Measurements from ENCODE around the gene DPH7.
"Not testable (repeated sequence)": the region's sequence is repeated elsewhere in the genome, so short reads cannot be mapped to it uniquely, and the experiment has no call there.

DPH7 gene

DNA sequence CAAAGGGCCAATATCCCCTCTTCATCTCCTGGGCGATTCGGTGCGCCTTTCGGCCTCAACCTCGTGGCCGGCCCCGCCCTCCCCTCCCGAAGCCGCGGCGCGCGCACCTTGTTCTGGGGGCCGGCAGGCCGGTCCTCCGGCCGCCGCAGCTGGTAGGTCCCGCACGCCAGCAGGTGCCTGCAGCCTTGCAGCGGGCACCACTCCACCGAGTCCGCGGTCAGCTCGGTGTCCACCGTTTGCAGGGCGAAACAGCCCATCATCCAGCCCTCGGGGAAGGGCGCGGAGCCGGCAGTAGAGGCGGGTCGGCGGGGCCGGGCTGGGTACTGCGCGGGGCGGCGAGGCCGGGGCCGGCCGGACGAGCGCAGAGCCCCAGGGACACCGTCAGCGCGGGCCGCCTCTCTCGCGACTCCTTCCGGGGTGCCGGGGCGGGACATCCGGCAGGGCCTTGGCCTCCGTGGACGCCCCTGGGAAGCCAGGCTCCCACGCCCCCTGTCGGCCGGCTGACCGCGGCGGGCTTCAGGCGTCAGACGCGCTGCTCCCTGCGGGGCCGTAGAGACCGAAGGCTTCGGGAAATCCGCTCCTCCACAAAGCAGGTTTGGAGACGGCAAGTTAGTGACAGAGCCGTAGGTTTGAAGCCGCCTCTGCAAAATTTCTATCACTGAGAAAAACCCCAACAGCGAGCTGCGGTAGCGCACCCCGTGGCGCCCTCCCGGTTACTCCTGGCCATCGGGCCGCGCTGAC is at the start of gene DPH7:
TSS of gene DPH7 (minus strand) at position 408 of the 741 bp plus-strand sequence. CDS start at position 260, 148 bp downstream.
- DNase-seq, result peak; percentile 96

DNA sequence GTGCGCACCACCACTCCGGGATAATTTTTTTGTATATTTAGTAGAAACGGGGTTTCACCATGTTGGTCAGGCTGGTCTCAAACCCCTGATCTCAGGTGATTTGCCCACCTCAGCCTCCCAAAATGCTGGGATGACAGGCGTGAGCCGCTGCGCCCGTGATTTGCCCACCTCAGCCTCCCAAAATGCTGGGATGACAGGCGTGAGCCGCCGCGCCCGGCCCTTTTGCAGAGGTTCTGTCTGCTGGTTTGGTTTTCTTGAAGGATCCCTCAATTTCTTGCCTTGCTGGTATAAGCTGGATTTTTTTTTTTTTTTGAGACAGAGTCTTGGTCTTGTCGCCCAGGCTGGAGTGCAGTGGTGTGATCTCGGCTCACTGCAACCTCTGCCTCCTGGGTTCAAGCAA is 48.7 kb upstream of the DPH7 start:
- not testable (repeated sequence) for DNase-seq

DNA sequence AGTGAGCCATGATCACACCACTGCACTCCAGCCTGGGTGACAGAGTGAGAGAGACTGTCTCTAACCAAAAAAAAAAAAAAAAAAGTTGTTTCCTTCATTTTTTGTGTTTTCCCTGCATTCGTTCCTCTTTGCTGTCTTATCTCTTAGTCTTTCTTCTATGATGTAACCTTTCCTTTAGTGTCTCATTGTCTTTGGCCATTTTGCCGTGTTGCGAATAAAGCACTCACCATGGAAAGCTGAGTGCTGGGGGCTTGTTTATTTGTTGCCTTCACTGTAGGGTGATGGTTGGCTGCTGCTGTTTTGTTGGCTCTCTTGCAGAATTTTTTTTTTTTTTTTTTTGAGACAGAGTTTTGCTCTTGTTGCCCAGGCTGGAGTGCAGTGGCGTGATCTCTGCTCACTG is 47.7 kb upstream of the DPH7 start:
- DNase-seq, result no peak

DNA sequence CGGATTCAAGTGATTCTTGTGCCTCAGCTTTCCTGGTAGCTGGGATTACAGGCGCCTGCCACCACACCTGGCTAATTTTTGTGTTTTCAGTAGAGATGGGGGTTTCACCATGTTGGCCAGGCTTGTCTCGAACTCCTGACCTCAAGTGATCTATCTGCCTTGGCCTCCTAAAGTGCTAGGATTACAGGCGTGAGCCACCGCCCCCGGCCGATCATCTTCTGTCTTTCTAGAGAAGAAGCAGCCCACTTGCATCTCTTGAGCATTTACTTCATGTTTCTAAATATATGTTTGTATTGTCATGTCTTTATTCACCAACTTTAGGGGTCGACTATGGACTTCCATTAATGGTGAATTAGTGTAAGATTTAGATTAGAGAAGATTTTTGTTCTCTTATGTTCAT is 43.5 kb upstream of the DPH7 start:
- not testable (repeated sequence) for DNase-seq

DNA sequence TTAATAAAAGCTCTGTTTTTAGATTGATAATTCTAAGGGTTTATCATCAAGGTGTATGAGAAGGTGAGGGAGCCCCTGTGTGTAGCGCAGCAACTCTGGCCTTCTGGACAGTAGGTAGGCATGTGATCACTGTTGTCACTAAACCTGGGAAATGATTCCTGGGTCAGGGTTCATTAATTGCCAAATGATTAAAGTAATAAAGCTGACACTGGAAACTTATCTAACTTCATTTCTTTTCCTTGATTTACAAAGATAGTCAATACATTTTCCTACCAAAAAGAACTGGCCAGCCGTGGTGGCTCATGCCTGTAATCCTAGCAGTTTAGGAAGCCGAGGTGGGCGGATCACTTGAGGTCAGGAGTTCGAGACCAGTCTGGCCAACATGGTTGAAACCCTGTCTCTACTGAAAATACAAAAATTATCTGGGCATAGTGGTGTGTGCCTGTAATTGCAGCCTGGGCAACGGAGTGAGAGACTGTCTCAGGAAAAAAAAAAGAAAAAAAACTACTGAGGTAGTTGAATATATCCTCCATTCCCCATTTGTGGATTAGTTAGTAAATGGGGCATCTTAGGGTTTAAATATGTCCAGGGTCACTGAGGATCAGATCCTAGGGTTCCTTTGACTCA is 42.5 kb upstream of the DPH7 start:
- no peak for DNase-seq

DNA sequence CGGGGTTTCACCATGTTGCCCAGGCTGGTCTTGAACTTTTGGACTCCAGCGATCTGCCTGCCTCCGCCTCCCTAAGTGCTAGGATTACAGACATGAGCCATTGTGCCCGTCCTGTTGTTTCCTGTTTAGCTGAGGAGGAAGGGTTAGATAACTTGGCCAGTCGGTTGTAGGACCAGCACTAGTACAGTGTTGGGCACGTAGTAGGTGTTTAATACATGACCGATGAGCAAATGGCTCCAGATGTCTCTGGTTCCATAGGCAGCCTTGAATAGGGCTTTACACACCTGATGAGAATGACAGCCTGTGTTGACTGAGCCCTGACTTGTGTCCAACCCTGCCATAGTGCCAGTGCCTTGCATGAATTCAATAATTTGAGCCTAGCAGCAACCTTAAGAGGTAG is 41.9 kb upstream of the DPH7 start:
- no peak for DNase-seq

DNA sequence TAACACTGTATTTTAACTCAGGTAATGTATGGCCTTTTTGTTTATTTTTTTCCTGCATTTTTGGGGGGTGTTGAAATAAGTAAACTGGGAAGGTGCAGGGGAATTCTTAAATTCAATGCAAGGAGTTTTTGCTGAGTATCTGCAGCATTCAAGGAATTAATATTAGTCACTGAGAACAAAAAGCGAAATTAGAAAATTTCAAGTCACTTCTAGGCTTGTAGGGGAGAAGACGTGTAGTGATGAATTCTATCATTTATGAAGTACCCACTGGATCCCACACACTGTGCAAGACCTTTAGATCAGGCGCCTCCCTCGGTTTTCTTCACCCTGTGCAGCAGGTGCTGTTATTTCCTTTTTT is 41.3 kb upstream of the DPH7 start:
- no peak for DNase-seq

DNA sequence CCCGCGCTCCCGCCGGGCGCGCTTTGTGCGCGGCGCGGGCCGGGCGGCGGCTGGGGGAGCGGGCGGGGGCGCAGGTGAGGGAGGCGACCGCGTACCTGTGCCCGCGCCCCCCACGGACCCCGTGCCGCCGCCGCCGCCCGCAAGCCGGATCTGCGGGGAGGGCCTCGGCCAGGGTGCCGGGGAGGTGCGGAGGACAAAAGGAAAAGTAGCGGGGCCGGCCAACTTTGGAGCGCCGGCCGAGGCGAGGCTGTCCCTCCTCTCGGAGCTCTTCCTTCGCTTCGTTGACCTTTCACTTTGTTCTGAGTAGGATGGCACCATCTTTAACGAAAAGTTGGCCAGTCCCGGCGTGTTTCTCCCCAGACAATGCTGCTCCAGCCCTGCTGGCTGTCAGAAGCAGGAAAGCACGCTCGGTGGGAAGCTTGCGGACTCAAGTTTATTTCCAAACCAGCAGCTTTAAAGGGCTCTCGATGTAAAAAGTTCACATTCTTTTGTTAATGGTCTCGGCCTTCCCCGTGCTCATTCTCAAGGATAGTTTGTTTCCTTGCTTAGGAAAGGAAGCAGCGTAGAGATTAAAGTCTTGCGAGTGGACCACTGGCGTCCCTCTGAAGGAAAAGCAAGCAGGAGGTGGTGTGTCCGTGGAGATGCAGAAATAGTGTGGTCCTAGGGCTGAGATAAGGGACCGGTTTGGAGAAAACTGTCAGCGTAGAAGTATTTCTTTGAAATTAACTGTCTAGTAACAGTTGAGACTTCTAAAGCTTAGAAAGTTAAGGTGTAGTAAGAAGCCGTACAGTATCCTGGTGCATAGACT is 40.7 kb upstream of the DPH7 start:
- DNase-seq, result peak; percentile 62

DNA sequence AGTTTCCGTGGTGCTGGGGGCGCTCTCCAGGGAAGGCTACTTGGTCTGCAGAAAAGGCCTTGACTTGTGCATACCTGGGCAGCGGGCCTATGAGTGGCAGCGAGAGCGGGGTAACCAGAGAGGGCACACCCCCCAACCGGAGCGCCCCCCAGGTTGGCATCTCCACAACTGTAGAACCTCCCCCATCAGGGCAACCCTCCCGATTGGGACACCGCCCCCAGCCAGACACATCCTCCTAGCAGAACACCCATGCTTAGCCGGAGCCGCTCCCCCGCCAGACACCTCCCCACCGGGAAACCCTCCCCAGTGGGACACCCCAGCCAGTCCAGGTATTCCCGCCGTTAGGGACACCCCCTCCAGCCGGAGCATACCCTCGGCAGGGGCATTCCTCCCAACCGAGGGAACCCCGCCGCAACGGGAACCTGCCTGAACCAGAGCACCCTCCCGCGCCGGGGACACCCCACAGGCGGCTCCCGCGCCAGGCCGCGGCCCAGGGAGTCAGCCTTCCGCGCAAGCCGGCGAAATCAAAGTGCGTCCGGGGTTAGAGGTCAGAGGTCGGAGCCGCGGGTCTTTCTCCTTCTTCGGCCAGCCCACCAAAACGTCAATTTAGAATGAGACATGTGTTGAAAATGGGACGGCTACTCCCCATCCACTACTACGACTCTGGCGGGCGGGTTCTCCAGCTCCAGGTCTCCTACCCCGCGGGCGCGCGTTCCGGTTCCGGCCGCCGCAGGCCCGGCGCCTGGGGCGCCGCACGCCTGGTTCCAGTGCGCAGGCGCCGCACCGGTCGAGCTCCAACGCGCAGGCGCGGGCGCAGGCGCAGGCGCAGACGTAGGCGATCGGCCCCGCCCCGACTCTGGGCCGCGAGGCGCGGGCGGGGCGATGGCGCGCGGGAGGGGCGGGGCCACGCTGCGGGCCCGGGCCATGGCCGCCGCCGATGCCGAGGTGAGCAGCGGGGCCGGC is 39.7 kb upstream of the DPH7 start, which contains the start of gene EHMT1:
TSS of gene EHMT1 (plus strand) at position 901 of the 963 bp plus-strand sequence. CDS start at position 925, 24 bp downstream.
- DNase-seq, result peak; percentile 93

DNA sequence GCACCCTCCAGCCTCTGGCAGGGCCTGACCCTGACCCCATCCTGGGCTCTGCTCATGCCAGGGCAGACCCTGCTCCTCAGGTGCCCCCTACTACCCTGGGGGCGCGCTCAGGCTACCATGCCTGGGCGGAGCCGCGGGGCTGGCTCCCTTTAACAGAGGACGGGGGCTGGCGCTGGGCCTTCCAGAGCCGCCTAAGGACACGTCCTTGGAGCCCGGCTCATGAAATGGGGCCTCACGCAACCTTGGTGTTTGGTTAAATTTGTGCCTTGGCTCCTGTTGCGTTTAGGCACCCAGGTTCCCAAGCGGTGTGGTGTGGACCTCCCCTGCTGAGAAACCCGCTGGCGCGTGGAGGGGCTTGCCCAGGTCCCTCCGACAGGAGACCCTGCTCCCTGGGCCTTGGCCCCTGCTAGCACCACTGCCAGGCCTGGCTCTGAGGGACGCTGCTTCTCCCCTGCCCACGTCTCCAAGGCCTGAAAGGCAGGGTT is 36.7 kb upstream of the DPH7 start:
- no peak for DNase-seq

DNA sequence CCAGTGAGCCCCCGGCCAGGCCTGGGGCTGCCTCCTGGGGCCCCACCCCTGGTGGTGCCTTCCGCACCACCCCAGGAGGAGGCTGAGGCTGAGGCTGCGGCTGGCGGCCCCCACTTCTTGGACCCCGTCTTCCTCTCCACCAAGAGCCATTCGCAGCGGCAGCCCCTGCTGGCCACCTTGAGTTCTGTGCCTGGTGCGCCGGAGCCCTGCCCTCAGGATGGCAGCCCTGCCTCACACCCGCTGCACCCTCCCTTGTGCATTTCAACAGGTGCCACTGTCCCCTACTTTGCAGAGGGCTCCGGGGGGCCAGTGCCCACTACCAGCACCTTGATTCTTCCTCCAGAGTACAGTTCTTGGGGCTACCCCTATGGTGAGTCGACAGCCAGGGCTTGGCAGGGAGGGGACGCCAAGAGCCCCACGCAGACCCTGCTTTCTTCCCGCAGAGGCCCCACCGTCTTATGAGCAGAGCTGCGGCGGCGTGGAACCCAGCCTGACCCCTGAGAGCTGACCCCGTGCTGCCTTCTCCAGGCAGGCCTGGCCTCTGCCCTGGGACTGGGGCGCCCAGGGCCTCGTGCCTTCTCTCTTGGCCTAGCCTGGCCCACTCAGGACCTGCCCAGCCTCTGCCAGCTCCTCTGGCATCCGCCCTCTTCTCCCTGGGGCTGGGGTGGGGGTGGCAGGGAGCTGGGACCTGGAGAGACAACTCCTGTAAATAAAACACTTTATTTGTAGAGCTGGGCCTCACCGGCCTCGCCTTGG is 36.1 kb upstream of the DPH7 start:
- no peak for DNase-seq

DNA sequence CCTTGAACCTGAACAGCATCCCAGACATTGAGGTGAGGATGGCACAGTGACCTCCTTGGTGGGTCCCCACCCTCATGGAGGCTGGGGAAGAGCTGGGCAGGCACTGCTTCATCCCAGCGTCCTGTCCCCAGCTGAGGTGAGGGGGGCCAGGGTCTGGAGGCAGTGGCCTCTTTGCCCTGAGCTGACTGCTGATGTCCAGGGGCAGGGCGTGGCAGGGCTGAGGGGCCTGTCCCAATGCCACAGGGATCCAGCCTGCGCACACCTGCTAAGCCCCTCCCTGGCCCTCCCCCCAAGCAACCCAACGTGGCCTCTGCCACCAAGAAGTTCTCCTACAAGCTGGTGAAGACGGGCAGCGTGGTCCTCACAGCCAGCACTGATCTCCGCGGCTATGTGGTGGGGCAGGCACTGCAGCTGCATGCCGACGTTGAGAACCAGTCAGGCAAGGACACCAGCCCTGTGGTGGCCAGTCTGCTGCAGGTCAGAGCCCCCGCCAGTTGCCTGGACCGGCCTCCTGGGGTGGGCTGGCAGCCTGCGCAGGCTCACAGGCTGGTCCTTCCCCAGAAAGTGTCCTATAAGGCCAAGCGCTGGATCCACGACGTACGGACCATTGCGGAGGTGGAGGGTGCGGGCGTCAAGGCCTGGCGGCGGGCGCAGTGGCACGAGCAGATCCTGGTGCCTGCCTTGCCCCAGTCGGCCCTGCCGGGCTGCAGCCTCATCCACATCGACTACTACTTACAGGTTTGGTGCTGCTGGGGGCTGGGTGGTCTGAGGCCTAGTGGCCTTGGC is 35.2 kb upstream of the DPH7 start:
- DNase-seq, result no peak

DNA sequence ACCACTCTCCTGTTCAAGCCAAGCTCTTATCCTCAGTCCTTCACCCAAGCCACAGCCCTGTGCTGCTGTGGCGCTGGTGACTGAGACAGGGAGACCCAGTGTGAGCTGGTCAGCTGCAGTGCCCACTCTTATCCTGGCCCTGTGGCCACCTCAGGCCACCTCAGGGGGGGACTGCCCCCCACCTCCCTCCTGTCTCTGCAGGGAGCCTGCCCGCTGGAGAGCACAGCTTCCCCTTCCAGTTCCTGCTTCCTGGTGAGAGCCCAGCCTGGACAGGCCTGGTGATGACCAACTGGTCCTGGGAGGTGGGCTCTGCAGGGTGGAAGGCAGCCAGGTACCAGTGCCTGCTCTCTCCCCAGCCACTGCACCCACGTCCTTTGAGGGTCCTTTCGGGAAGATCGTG is 34.5 kb upstream of the DPH7 start:
- DNase-seq, result no peak

DNA sequence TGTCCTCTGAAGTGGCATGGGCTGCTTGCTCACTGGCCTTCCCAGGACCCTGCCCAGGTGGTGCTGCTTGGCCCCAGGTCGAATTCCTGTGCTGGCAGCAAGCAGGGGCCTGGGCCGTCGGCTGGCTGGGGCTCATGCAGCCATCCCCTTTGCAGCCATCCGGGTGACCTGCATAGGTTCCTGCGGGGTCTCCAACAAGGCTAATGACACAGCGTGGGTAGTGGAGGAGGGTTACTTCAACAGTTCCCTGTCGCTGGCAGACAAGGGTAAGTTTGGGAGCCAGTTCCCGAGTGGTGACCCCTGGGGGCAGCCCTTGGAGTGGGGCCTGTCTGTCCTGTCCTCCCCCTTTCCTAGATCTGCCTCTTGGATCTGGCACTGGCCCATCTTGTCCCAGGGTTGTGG is 34.0 kb upstream of the DPH7 start:
- DNase-seq, result no peak

DNA sequence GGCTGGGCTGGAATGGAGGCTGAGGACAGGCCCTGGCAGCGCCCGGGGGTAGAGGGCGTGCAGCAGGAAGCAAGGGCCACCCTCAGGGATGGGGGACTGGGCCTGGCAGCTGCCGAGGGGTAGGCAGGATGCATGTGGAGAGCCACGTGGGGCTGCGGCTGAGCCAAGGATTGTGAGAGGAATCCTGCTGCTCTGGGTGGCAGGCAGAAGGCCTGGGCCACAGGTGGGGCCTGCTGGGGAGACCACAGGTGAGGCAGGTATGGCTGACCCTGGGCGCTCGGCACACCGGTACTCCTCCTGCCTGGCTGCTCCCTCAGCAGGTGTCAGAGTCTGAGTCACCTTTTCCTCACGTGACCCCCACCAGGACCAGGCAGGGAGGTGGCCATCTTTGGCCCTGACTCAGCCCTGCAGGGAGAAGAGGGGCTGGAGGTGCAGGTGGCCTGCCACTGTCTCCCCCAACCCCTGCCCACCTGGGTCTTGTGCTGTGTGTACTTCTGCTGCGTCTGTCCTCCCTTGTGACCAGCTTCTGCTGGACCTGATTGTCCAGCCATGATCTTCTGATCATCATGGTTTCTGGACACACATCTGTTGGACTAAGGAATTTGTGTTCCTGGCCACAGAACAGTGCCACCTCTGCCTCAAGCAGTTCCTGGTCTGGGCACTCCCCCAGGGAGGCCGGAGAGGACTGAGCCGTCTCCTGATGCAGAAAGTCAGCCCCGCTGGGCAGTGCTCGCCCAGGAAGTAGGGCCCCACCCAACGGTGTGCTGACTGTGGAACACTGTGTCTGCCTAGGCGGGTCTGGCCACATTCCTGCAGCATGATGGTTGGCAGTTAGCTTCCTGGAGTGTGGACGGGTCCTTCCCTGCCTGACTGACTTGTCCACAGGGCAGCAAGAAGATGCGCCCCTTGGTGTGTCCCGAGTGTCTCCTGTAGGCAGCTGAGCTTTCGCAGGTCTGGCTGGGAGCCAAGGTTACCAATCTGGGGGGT is 33.2 kb upstream of the DPH7 start:
- no peak for DNase-seq

DNA sequence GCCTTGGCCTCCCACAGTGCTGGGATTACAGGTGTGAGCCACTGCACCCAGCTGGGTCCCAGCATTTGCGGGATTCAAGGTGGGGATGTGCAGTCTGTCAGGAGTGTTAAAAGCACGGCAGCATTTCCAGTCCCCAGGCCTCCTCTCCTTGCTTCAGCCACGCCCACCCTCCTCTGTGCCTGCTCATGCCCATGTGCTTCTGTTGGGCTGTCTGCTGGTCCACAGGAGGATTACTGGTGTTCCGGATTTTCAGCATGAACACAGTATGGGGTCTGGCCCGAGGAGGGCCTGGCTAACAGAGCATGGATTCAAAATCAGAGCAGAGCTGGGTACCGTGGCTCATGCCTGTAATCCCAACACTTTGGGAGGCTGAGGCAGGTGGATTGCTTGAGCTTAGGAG is 32.2 kb upstream of the DPH7 start:
- DNase-seq, result no peak

DNA sequence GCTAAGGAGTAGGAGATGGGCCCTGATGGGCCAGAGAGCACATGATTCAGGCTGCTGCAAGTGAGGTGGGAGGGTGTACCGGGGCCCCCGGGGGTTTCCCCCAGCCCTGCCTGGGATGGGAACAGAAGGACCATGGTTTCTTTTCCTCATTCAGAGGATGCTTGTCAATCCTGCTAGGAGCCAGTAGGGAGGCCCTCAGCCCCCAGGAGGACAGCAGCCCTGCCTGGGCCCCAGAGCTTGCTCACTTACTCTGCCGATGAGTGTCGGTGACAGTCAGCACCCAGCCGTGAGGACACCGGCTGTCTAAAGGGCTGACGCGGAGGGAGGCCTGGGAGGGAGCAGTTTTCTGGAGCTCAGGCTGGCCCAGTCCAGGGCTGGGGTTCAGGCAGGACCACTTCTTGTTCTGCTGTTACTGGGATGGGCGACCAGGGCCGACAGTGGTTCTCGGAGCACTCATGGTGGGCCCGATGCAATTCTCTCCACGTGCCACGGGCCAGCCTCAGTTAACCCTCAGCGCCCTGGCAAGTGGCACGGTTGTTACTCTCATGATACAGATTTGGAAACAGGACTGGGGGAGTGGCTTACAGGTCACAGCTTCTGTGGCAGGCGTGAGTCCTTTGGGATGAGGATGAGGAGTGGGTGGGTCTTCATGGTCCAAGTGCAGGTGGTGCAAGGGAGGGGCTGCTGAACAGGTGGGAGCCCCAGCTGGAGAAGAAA is 28.6 kb upstream of the DPH7 start:
- no peak for DNase-seq

DNA sequence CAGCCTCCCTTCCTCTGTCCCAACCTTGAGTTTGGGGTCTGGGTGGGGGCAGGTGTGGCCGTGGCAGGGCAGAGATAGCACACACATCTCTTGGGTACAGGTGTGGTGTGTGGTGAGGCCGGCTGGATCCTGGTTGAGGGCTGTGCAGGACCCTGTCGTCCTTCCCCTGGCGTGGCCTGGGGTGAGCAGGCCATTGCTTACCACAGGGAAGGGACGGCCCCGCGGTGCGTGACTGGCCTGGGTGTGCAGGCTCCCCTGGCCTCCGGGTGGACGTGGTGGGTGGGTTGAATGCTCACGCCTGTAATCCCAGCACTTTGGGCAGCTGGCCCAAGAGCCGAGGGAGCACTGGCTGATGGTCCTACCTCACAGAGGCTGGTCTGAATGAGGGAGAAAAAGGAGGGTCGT is 28.0 kb upstream of the DPH7 start:
- no peak for DNase-seq
